CD4-positive, CD25-positive, alpha-beta regulatory T cell (primary cell): ENCODE results near the gene BTBD16. TPM values are rescaled to one million over a fixed set of nuclear protein-coding genes. Genes with fewer than 3 reads are reported as not detected.

ENCODE experiments used
- ATAC-seq, 2 donors: fragments of 150-1000 bp; cut with Tn5 transposase; one replicate each; pipeline ENCODE4 v1.10.0; 2021; ENCODE audit warnings: low read depth in 2 of 2, moderate number of reproducible peaks in 2 of 2, moderate library complexity in 1 of 2
- DNase-seq, 3 donors: peaks; one replicate each; pipeline versions ENCODE4 v3.0.0 to v3.0.0-alpha.2; 2012 to 2022; ENCODE audit warnings: mixed read lengths in 1 of 3
- H3K27ac ChIP-seq: one replicate; pipeline ENCODE4 v1.7.0; 2013; ENCODE audit warnings: mild to moderate bottlenecking, low read length; ENCODE audit not compliant: insufficient read depth, poor library complexity, severe bottlenecking
- H3K27me3 ChIP-seq: one replicate; pipeline ENCODE4 v1.7.0; 2013; ENCODE audit warnings: low read length; ENCODE audit not compliant: control insufficient read depth, insufficient read depth
- H3K36me3 ChIP-seq: one replicate; pipeline ENCODE4 v1.7.0; 2013; ENCODE audit warnings: mild to moderate bottlenecking, low read length, moderate library complexity; ENCODE audit not compliant: control insufficient read depth, insufficient read depth
- H3K4me1 ChIP-seq: 2 replicates; pipeline ENCODE4 v1.7.0; 2013; ENCODE audit warnings: mild to moderate bottlenecking, low read length; ENCODE audit not compliant: insufficient read depth, control insufficient read depth, poor library complexity, severe bottlenecking
- H3K4me3 ChIP-seq: one replicate; pipeline ENCODE4 v1.7.0; 2013; ENCODE audit warnings: low read depth, mild to moderate bottlenecking, low read length, moderate library complexity
- H3K9me3 ChIP-seq, 2 experiments: 1 replicate in 1 of 2; 2 replicates in 1 of 2; pipeline ENCODE4 v1.7.0; 2013; ENCODE audit warnings: low read length in 2 of 2, mild to moderate bottlenecking in 1 of 2, moderate library complexity in 1 of 2; ENCODE audit not compliant: control insufficient read depth in 2 of 2
- H3K27ac Mint-ChIP-seq, 3 donors: one replicate each; pipeline ENCODE4 v1.8.0; 2020 to 2022; ENCODE audit warnings: mild to moderate bottlenecking in 3 of 3, mixed read lengths in 3 of 3, moderate library complexity in 2 of 3
- H3K27me3 Mint-ChIP-seq: one replicate; pipeline ENCODE4 v1.8.0; 2022; ENCODE audit warnings: mild to moderate bottlenecking, mixed read lengths
- H3K36me3 Mint-ChIP-seq: one replicate; pipeline ENCODE4 v1.8.0; 2020; ENCODE audit warnings: mixed read lengths
- H3K4me1 Mint-ChIP-seq, 4 donors: one replicate each; pipeline ENCODE4 v1.8.0; 2020 to 2022; ENCODE audit warnings: mixed read lengths in 4 of 4, mild to moderate bottlenecking in 1 of 4
- H3K4me3 Mint-ChIP-seq, 4 donors: one replicate each; pipeline ENCODE4 v1.8.0; 2020 to 2022; ENCODE audit warnings: mild to moderate bottlenecking in 4 of 4, mixed read lengths in 4 of 4, moderate library complexity in 3 of 4
- H3K9me3 Mint-ChIP-seq, 7 donors: one replicate each; pipeline ENCODE4 v1.8.0; 2020 to 2022; ENCODE audit warnings: mixed read lengths in 7 of 7, mild to moderate bottlenecking in 3 of 7, moderate library complexity in 2 of 7
- polyA plus RNA-seq, 4 donors: library from polyadenylated mRNA; unstranded; fragments of 300-500 nt; fragmentation: Illumina TruSeq; gene quantifications; one replicate each; pipeline ENCODE4 v1.2.3, GENCODE V29; 2021
- total RNA-seq: library from RNA; stranded (reverse); gene quantifications from one replicate; pipeline ENCODE4 v1.2.3, GENCODE V29; 2022

Gene BTBD16
- total and polyA plus RNA-seq, 5 donors from 2014 or later: 0.12 to 0.15 TPM; not detected in 3

DNA sequence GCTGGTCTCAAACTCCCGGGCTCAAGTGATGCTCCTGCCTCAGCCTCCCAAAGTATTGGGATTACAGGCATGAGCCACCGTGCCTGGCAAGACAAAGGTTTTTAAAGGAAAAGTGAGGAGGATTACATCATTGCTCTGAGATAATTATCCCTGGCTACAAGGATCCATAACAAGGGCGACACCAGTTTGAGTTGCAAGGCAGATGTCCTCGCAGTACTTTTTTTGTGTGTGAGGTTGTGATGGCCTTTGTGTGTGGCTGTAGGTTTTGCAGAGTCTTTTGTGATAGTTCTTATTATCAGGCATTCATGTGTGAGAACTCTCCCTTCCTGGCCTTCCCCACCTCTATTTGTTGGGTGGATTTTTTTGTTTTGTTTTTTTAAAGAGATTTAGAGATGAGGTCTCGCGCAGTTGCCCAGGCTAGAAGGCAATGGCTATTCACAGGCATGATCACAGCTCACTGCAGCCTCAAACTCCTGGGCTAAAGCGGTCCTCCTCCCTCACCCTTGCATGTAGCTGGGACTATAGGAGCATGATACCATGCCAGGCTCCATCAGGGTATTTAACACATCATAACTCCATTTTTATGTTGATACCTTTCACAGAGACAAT is 10.0 kb downstream of the BTBD16 start:
- Histone ChIP-seq H3K27ac (no peak overlapping the region), H3K36me3 (no peaks in the 10 kb centered on the region), H3K4me3 (no peak overlapping the region), H3K4me1 (peaks cover 3% of the 10 kb centered on the region), H3K27me3 (no peaks in the 10 kb centered on the region), H3K9me3 (no peaks in the 10 kb centered on the region)
- no peak for DNase-seq
- H3K27ac Mint-ChIP-seq: no peak overlapping the region
- no peak overlapping the region for H3K4me3 Mint-ChIP-seq
- ATAC-seq: no peak
- H3K27me3 Mint-ChIP-seq: peaks cover 6% of the 10 kb centered on the region
- H3K4me1 Mint-ChIP-seq: peaks cover 0 to 5% (median 0%) of the 10 kb centered on the region in 4 donors
- no peaks in the 10 kb centered on the region for H3K36me3 Mint-ChIP-seq
- peaks cover 0 to 2% (median 0%) of the 10 kb centered on the region in 7 donors for H3K9me3 Mint-ChIP-seq

GRCh38 chr10:122281751-122282150 is 10.7 kb downstream of the BTBD16 start:
- Mint-ChIP-seq H3K27me3 (peaks cover 6% of the 10 kb centered on the region), H3K36me3 (no peaks in the 10 kb centered on the region), H3K27ac (no peak overlapping the region), H3K4me1 (peaks cover 0 to 5% (median 0%) of the 10 kb centered on the region in 4 donors), H3K9me3 (peaks cover 0 to 2% (median 0%) of the 10 kb centered on the region in 7 donors), H3K4me3 (no peak overlapping the region)
- Histone ChIP-seq H3K9me3 (no peaks in the 10 kb centered on the region), H3K27ac (no peak overlapping the region), H3K36me3 (no peaks in the 10 kb centered on the region), H3K4me1 (peaks cover 3% of the 10 kb centered on the region), H3K27me3 (no peaks in the 10 kb centered on the region), H3K4me3 (no peak overlapping the region)
- ATAC-seq (no peak), DNase-seq (no peak)

DNA sequence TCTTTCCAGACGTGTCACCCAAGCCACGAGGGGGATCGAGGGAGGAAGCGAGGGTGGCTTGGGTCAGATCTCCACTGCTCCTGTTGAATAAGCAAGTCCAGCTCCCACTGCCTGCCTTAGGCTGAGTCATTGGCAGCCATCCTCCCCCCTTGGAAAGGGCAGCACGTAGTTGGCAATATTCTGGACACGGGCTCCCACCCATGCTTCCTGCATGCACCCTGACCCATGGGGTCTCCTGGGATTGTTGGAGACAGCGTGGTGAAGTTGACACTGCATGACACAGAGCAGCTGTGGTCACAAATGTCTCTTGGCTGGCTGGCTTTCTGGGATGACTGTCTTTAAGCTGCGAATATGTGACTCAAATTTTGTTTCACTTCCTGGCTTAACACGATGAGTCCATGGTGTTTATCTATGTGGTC is 11.2 kb downstream of the BTBD16 start:
- Histone ChIP-seq H3K4me1 (peaks cover 3% of the 10 kb centered on the region), H3K4me3 (no peak overlapping the region), H3K27ac (no peak overlapping the region), H3K9me3 (no peaks in the 10 kb centered on the region), H3K36me3 (no peaks in the 10 kb centered on the region), H3K27me3 (no peaks in the 10 kb centered on the region)
- peaks cover 0 to 2% (median 0%) of the 10 kb centered on the region in 7 donors for H3K9me3 Mint-ChIP-seq
- DNase-seq (no peak), ATAC-seq (no peak)
- H3K4me1 Mint-ChIP-seq: peaks cover 0 to 5% (median 0%) of the 10 kb centered on the region in 4 donors
- no peak overlapping the region for H3K4me3 Mint-ChIP-seq
- H3K27ac Mint-ChIP-seq: no peak overlapping the region
- peaks cover 6% of the 10 kb centered on the region for H3K27me3 Mint-ChIP-seq
- no peaks in the 10 kb centered on the region for H3K36me3 Mint-ChIP-seq

DNA sequence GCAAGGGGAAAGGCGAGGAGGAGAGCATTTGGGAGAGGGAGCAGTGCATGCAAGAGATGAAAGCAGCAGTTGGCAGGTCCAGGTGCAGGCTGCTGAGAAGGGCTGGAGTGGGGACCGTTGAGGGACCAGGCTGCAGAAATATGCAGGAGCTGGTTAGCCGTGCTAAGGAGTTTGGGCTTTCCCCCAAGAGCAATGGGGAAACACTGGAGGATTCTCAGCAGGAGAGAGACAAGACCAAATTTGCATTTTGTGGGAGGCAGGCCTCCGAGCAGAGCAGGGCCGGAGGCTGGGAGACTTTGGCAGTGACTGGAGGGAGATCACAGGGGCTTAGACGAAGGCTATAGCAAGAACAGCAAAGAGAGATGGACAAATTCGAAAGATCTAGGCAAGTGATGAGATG is 11.8 kb downstream of the BTBD16 start:
- Mint-ChIP-seq H3K4me1 (peaks cover 0 to 5% (median 2%) of the 10 kb centered on the region in 4 donors), H3K9me3 (peaks cover 0 to 2% (median 0%) of the 10 kb centered on the region in 7 donors), H3K27me3 (peaks cover 6% of the 10 kb centered on the region), H3K36me3 (no peaks in the 10 kb centered on the region), H3K4me3 (no peak overlapping the region), H3K27ac (no peak overlapping the region)
- Histone ChIP-seq H3K27ac (no peak overlapping the region), H3K9me3 (no peaks in the 10 kb centered on the region), H3K36me3 (no peaks in the 10 kb centered on the region), H3K27me3 (no peaks in the 10 kb centered on the region), H3K4me3 (no peak overlapping the region), H3K4me1 (peaks cover 3% of the 10 kb centered on the region)
- ATAC-seq: no peak
- no peak for DNase-seq

DNA sequence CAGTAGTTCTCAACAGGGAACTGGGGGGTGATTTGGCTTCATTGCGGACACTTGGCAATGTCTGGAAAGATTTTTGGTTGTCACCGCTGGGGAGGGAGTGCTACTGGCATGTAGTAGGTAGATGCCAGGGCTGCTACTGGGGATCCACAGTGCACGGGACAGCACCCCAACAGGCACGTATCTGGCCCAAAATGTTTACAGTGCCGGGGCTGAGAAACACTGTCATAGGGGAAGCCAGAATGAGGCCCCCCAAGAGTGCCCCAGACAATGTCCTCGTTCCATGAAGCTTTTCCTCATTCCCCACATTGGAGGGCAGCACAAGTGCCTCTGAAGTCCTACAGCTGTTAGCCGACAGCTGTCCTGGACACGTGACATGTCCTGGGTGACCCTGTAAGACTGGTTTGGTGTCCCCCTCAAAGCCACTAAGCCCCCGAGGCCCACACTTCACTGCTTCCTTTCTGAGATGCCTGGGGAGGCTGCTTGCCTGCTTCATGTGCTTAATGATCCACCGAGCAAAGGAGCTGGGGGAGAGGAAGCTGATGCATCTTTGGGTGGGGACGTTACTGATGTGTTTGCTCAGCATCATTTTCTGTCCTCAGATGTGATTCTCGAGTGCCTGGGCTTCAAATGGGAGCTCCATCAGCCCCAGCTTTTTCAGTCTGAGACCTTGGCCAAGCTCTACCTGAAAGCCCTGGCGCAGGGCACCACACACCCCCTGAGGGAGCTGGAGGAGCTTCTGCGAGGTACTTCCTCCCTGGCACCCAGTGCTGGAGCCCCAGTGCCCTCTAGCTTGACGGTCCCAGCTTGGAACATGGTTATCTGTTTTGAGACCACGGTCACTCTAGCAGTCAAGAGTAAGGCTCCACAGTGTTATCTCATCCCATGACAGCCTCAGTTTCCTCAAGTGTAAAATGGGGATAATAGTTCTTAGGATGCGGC is 14.7 kb downstream of the BTBD16 start:
- Mint-ChIP-seq H3K4me3 (no peak overlapping the region), H3K36me3 (no peaks in the 10 kb centered on the region), H3K27me3 (peaks cover 6% of the 10 kb centered on the region), H3K9me3 (no peaks in the 10 kb centered on the region), H3K4me1 (peaks cover 0 to 8% (median 2%) of the 10 kb centered on the region in 4 donors), H3K27ac (no peak overlapping the region)
- Histone ChIP-seq H3K4me1 (no peaks in the 10 kb centered on the region), H3K27ac (no peak overlapping the region), H3K4me3 (no peak overlapping the region), H3K36me3 (no peaks in the 10 kb centered on the region), H3K9me3 (no peaks in the 10 kb centered on the region), H3K27me3 (no peaks in the 10 kb centered on the region)
- no peak for DNase-seq
- no peak for ATAC-seq

DNA sequence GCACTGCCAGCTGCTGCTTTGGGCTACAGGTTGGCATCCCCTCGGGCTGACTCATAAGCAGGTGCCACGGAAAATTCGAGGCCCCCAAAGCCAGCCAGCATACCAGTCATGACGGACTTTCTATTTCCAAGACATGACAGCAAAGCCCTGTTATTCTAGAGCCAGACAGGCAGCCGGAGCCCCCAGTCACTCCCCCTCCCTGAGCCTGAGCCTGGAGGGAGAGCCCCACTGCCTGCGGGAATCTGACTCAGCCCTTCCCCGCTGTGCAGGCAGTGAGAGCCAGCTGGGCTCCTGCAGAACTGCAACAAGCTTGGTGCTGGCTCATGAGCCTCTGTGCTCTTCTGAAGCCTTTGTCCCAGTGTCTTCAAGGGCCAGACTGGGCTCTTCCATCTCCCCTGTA is 15.8 kb downstream of the BTBD16 start:
- Histone ChIP-seq H3K4me1 (no peaks in the 10 kb centered on the region), H3K27ac (no peak overlapping the region), H3K9me3 (no peaks in the 10 kb centered on the region), H3K4me3 (no peak overlapping the region), H3K27me3 (no peaks in the 10 kb centered on the region), H3K36me3 (no peaks in the 10 kb centered on the region)
- Mint-ChIP-seq H3K27me3 (peaks cover 6% of the 10 kb centered on the region), H3K4me3 (no peak overlapping the region), H3K36me3 (no peaks in the 10 kb centered on the region), H3K4me1 (peaks cover 0 to 8% (median 2%) of the 10 kb centered on the region in 4 donors), H3K9me3 (no peaks in the 10 kb centered on the region), H3K27ac (peak overlapping the region in 1 of 3 donors; percentile 42)
- DNase-seq: no peak
- ATAC-seq: no peak

- Mint-ChIP-seq H3K27me3 (peaks cover 6% of the 10 kb centered on the region), H3K9me3 (no peaks in the 10 kb centered on the region), H3K4me1 (peaks cover 0 to 8% (median 2%) of the 10 kb centered on the region in 4 donors), H3K4me3 (no peak overlapping the region), H3K27ac (peak overlapping the region in 1 of 3 donors; percentile 42), H3K36me3 (no peaks in the 10 kb centered on the region)
- no peak overlapping the region for H3K27ac ChIP-seq
- H3K4me1 ChIP-seq: no peaks in the 10 kb centered on the region
- DNase-seq (no peak), ATAC-seq (no peak)
- no peaks in the 10 kb centered on the region for H3K27me3 ChIP-seq
- no peak overlapping the region for H3K4me3 ChIP-seq
- H3K9me3 ChIP-seq: no peaks in the 10 kb centered on the region
- no peaks in the 10 kb centered on the region for H3K36me3 ChIP-seq
These were observed 16.5 kb downstream of the BTBD16 start for GRCh38 chr10:122287570-122287969.
